ENCODE measurements around the gene MACROD2.

The MACROD2 gene

DNA sequence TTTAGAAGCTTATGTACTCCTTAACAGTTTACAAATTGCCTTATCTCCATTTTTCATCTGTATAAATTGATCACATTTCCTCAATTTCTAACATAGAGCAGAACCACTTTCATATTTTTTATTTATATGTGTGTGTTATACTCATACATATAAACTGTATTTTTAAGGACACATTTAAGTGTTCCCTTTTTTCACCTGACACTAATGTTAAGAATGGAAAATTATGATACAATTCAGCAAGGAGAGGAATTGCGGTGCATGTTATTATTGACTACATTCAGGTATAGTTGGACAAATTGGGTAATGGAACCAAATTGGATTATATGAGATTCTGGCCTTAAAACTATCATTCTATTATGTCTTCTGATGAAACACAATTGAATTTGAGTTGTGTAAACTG lies 821.2 kb downstream of the MACROD2 start:
- DNase-seq (ENCODE audit: low read depth in 2 of 2), result no peak

DNA sequence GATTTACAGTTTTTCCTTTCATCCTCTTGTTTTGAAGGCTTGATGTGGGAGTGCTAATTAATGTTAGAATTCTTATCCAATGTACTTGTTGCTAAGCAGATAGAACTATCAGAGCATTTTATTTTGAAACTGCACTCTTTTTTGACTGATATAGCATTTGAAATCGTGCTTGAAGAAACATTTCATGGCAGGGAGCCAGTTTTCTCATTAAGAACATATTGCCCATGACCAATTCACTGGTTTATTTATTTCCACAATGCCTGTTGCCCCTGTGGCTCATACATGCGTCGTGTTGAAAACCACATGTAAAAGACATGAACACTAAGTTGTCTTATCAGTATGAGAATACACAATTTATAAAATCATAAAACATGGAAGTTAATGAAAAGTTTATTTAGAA lies 821.8 kb downstream of the MACROD2 start:
- DNase-seq (ENCODE audit: low read depth in 2 of 2), result no peak

DNA sequence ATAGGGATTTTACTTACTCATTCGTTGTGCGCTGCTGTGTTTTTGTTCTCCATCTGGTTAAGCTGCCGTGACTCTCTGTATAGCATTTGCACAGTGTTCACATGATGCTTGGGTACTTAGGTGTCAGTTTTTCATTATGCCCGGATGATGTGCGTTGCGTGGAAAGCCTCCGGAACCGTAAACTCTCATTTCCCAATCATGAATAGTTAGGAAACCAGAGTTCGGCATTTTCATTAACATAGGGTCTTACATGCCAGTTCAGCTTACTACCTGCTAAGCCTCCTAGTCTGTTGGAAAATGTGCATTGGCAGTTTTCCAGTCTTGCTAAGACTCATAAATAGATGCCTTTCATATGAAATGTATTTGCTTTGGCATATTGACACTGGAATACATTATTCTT lies 825.5 kb downstream of the MACROD2 start:
- no peak for DNase-seq (ENCODE audit: low read depth in 2 of 2)

DNA sequence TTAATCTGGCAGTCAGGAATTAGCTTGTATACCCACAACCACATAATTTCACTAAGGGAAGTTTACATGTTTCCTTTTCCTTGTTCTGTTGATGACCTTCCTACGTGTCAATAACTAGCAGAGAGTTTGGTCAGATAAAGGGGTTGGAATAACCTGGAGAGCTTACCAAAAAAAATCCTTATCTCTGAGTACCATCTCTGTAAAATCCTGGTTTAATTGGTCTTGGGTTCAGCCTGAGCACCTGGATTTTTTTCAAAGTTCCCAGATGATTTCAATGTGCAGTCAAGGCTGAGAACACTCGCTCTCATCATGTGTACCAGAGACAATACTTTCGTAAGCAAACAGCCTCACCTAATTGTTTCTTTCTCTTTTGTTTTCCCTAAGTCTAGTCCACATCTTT lies 825.9 kb downstream of the MACROD2 start:
- DNase-seq (ENCODE audit: low read depth in 2 of 2), result no peak

DNA sequence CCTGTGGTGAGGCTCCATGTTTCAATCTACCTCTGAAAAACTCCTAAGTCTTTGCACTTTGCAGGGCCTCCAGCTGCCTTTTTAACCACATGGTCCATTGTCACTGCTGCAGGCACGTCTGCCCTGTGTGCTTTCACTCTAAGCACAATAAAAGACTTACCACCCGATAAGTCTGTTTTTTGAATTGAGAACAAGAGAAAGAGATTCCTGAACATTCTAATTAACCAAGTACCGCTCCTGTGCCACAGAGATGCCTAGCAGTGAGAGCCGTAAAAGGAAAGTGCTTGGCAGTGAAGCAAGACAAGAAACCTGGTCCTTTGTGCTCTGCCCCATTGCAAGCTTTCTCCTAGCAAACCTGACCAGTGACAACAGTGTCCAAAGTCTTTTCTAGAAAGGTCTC lies 829.7 kb downstream of the MACROD2 start:
- no peak for DNase-seq (ENCODE audit: low read depth in 2 of 2)

DNA sequence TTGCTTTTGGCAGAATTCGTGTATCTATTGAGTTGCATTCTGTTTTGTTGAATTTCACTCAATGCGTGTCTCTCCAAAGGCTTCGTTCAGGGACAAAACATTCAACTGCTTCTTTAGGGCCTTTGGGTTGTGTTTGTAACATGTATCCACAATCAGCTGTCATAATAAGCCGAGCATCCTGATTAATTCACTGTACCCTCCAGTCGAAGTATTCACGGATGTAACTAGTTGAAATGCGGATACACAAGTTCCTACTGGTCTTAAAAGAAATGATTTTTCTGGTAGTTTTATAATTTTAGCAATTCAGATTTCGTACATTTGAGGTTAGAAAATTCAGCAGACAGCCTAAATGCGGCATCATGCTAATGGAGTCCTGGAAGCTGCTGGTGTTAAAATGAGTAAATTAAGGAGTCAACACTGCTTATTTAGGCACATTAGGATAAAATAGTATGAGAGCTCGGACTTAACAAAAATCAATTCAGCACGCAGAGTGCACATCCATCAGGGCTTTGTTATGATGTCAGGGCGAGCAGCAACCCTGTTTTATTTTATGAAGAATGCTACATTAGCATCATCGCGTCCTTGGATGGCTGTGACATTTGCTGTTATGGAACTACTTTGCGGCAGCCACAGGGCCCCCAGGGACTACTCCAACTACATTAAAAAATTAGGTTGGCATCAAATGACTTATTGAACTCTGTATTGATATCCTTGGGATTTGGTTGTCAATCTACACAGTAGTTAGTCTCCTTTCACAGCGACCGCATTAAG lies 831.4 kb downstream of the MACROD2 start:
- no peak for DNase-seq (ENCODE audit: low read depth in 2 of 2)

DNA sequence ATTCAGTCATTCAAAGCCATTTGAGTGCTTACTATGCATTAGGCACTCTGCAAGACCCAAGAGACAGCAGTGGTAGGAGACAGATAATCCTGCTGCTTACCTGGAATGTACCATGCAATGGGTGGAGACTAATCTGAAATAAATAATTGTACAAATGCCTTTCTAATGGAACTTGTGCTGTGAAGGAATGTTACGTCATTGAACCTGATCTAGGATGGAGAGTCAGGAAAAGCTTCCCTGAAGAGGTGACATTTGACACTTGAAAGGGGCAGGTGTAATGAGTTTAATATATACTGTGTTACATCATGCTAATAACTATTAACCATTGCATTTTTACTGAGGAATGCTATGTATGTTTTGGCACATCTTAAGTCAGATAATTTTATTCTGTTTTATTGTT lies 833.1 kb downstream of the MACROD2 start:
- no peak for DNase-seq (ENCODE audit: low read depth in 2 of 2)

DNA sequence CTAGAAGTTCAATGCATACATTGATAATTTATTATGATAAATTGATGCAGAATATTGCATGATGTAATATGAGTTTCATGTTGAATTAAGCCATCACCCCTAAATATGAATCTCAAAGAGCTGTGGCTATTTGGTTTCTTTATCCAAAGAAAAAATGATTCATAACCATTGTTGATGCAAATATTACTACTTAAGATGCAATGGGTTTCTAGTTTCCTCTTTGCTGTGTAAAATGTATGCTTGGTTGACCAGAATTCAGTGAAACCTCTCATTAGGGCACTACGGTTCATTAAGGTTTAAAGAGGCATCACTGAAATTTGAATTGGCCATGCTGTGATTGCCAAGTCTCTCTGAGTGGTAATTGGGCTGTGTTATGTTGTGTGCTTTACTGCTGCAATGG lies 834.6 kb downstream of the MACROD2 start:
- DNase-seq (ENCODE audit: low read depth in 2 of 2), result no peak

DNA sequence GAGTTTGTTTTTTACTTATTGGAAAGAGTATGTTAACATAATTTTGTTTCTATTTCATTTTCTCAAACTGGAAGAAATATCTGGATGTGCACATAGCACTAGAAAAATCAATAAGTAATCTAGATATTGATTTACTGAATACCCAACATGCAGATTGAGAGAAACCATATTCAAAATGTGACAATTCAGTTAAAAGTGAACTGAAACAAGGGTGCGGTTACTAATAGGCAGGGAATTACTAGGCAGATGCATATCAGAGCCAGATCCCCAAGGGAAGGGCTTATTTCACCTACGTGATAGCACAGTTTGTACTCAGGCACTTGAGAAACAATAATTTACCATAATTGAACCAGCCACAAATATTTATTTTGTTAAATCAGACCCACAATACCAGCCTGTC lies 835.1 kb downstream of the MACROD2 start:
- no peak for DNase-seq (ENCODE audit: low read depth in 2 of 2)

DNA sequence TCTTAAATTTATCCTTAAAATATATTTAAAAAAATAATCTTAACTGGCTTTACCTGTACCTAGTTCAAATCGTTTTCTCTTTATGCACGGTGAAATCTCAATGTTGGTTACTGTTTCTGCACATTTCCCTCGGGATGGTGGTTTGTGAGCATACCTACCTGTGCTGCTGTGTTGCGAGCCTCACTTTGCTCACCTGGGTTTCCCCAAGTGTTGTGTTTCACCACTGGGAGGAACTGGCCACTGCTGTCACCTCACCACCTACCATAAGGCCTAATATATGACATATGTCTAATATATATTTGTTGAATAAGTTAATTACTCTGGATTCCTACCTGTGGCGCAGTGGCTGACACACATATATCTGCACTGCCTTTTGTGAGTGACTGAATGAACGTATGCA lies 835.6 kb downstream of the MACROD2 start:
- no peak for DNase-seq (ENCODE audit: low read depth in 2 of 2)

DNA sequence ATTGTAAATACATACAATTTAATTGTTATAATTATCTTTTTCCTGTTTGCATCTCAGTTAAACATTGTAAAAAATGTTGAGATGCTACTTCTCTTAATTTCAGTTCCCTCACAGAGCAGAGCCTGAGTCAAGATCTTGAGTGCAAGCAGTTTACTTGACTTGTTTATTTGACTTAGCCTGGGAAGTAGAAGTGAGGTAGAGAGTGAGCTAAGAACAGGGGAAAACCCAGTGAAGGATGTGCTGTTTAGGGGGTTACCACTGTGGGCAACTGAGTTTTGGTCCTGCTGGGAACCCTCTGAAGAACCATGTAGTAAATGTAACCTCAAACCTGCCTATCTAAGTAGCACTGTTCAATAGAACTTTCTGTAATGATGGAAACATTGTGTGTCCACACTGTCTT lies 837.3 kb downstream of the MACROD2 start:
- no peak for DNase-seq (ENCODE audit: low read depth in 2 of 2)

DNA sequence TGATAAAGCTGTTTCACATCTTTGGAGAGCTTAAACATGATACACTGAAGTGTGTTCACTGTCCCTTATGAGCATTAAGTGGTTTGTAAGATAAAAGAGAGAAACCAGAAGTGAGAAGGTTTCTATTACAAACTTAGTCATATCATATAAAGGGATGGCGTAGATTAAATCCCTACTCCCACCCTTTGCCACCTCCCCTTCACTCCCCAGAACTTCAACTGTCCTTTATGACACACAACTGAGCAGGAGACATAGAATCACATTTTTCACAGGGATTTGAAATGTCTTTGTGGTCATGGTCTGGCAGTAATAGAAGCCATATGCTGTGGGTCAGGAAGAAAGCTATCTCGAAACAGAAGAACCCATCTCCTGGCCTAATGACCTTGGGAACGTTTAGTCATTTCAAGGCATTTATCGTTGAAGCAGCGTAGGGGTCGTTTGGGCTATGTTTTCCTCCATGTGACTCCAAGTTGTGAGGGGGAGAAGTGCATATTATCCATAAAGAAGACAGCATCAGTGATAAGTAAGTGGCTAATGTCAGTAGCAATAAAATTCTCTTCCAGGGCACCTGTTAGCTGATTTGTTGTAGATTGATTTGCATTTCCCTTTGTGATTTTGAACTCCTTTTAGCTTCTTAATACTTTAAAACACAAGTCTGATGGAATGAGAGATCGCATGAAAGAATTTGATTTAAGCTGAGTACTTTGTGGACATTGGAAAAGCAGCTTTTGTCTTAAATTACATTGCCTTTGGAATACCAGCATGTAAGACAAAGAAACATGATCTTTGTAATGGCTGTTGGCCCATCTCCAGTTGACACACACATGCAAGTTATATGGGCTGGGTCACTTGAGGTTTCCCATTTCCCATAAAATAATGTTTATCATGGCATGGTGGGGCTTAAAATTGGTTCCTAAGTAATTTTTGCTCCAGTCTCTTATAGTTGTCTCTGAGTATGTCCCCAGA lies 843.6 kb downstream of the MACROD2 start:
- DNase-seq (ENCODE audit: low read depth in 2 of 2), result no peak

DNA sequence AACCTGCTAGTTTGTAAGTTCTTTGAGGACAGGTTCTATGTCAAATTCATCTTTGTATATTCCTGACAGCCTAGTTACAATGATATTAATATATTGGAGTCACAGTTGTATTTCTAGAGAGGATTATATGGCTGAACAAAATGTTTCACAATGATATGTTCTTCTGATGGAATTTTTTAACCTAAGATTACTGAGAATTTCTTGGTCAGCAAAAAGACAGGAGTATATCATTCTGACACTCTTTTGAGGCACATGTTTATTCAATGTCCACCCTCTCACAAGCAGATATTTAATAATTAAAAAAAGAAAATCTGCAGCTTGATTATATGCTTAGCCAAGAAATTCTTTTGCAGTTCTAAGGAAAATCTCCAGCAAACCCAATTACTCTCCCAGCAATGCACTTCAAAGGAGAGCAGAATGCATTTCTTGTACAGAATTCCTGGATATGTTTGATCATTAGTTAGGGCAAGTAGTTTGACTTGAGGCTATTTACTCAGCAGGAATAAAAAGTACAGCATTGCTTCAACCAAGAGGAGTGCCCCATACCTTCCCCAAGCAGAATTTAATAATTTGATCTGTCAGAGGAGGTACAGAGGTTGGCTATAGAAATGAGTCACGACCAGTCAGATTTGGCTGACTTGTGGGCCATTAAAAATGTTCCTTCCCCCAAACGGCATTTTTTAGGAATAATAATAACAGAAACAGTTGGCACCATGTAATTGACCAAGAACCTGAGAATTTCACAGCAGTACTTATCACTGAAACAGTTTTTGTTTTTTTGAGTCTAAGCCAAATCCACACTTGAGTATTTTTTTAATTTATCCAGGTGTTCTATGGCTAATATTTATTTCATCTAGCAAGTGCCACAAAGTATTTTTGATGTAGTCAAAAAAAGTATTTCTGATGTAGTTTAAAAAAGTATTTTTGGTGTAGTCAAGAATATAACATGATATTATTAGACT lies 850.2 kb downstream of the MACROD2 start:
- DNase-seq (ENCODE audit: low read depth in 2 of 2), result no peak

DNA sequence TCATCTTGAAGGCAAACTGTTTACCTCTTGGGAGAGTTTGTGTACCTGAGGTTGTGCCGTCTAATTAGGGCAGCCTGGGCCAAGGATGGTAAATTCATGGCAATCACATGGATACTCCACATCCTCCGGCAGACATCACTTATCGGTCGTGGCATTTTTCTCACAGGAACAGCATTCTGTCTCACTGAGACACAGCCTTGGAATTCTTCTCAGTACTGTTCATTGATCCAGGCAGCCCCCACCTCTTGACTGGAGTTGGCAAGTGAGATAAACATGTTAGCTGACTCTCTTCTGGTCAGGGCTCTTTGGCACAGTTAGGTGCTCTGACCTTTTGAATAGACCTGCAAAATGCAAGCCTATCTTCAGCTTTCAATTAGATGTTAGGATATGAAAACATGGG lies 853.5 kb downstream of the MACROD2 start:
- no peak for DNase-seq (ENCODE audit: low read depth in 2 of 2)

DNA sequence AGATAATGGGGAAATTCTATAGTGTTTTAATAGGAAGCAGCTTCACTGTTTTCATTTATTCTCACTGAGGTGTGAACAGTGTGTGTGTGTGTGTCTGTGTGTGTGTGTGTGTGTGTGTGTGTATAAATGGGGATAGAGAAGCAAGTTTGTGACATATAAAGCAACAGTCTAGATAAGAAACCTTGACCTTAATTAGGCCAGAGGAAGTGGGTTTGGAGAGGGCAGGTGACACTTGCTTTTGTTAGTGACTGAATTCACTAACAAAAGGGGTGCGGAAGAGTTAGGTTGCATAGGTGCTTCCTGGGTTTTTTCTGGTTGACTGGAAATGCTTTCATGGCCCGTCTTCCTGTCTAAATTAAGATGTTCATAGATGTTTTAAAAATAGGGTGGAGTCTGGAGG lies 857.8 kb downstream of the MACROD2 start:
- DNase-seq (ENCODE audit: low read depth in 2 of 2), result no peak

DNA sequence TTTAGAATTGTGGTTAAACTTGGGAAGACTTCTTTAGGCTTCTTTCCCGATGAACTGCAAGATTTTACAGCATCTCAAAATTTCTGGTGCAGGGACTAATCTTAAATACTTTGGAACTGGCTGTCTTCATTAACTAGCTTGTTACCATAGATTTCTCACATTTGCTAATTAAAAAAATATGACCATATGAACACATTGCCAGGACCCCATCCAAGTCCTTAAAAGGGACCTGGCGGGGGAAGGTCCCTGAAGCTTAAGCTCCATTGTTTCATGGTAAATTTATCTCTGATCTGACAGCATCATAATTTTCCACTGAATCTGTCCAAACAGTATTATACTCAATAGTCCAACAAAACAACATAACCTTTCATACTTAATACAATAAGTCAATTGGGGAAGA lies 859.9 kb downstream of the MACROD2 start:
- DNase-seq (ENCODE audit: low read depth in 2 of 2), result no peak

DNA sequence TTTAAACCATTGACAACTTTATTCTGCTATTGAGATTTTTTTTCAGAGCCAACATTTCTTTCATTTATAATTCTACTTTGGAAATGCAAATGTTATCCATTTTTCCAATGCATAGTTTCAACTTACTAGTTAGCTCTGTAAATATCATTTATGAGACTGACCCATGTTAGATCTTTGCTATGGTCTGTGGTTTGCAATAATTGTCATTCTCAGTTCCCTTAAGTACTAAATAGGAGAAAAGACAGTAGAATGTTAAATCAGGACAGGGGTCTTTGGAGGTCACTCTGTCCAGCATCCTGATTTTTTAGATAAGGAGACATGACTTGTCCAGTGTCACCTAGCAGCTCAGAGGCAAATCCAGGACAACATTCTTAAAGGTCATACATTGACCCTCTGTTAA lies 864.3 kb downstream of the MACROD2 start:
- DNase-seq (ENCODE audit: low read depth in 2 of 2), result no peak

DNA sequence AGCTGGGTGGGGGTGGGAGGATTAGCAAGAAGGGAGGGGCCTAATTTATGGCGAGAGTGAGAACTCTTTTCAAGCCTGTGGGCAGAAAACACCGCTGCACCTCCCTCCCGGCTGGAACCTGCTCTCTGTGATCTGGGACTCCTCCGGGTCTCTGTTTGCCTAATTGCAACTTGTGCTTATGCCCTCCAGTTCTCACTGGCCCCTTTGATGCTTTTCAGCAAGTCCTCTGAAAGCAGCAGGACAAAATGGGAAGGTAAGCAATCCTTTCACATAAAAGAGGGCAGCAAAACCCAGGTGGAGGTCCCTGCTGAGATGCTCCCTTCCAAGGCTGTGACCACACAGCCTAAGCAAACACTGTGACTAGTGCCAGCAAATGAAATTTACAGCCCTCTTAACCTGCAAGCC lies 865.1 kb downstream of the MACROD2 start:
- no peak for DNase-seq (ENCODE audit: low read depth in 2 of 2)

DNA sequence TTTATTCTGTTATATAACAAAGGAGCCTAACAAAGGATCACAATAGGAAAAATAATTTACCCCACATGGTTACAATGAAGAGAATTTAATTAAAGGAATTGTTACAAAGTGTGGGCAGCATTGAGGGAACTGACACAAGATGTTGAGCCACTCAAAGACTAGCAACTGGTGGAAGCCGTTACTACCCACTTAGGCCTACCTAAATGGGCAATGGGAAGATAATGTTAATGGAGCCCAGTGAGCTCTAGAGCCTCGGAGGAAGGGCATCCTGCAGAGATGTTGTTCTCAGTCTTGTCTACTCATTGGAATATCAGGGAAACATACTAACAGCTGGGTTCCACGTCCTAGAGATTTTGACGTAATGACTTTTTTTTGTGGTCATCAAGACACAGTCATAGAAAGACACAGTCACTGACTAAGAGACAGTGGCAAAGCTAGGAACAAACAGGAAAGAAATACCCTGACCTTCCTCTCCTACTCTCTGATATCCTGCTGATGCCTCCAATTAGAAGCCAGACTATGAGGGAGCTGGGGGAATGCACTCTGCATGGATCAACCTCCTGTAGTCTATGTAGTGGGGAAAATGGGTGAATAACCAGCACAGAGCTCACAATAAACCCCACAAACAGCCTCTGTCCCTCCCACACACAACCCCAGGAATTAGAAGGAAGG lies 865.8 kb downstream of the MACROD2 start:
- no peak for DNase-seq (ENCODE audit: low read depth in 2 of 2)

DNA sequence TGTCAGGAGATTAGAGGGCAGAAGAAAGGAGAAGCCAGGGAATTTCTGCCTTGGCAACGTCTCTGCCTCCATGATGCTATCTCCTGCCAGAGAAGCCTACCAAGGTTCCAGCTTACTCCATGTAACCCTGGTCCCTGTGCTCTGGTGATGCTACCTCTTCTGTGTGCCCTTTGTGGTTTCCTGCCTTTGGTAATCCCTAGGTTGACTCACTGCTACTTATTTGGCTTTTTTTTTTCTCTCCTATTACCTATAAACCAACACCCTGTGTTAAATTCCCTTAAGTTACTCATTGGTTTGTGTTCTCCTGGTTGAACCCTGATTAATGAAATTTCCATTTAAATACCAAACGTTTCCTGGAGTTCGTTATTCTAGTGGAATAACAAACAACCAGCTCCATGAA lies 869.9 kb downstream of the MACROD2 start:
- no peak for DNase-seq (ENCODE audit: low read depth in 2 of 2)

DNA sequence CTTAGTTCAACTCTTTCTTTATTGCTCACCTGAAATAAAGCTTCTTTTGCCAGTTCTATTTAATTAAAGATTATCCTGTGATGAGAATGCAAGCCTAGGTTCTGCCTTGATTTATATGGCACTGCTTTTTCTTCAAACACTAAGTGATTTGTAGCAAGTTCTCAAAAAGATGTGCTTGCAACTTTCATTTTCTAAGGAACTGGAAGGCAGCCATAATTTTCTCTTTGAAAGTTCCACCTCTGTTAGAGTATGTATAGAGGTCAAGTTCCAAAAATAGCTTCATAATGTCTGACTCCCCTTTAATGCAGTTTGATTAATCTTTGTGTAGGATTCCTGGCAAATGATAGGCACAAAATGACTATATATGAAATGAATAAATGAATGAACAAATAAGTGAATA lies 870.4 kb downstream of the MACROD2 start:
- no peak for DNase-seq (ENCODE audit: low read depth in 2 of 2)

All from stimulated activated CD4-positive, alpha-beta T cell treated with anti-CD3 and anti-CD28 coated beads, Interleukin-1b, Interleukin-23, amount 100 ng/mL, for 1 hour (primary cell).